GM18502 (cell line): ENCODE measurements around the gene TM7SF2.
"Not testable (repeated sequence)": the region's sequence is repeated elsewhere in the genome, so short reads cannot be mapped to it uniquely, and the experiment has no call there.

Source experiments
- ATAC-seq: cut with Tn5 transposase; IDR thresholded peaks from one replicate; pipeline ENCODE4 v1.9.1; 2021; ENCODE audit warnings: mild to moderate bottlenecking; ENCODE audit not compliant: unreplicated experiment, poor library complexity

The TM7SF2 gene

DNA sequence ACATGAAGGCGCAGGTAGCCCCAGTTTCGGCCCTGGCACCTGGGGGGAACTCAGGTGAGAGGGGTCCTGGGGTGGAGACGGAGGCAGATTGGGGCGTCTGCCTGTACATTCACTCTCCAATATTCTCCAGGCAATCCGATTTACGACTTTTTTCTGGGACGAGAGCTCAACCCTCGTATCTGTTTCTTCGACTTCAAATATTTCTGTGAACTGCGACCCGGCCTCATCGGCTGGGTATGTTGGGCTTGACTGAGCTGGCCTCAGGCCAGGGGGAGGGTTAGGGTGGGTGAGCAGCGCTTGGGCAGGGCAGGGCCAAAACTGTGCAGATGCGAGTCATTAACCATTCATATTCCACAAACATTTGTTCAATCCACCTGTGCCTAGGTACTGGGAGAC is 1.7 kb downstream of the TM7SF2 start:
- ATAC-seq, result no peak

DNA sequence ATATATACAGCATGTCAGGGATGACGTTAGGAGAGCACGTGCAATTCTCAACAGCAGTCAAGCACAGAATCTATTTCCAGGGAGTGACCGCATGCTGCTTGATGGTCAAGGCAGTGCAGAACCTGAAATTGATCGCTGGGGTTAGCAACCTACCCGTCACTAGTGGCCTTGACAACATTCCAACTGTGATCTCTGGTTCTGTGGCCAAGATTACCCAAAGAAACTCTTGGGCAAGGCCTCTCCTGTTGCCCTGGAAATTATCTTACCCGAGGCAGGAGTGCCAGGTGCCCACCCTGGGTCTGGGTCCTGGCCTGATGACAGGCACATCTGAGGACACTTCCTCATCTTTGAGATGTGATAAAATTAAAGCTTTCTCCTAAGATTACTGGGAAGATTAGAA is 2.2 kb downstream of the TM7SF2 start:
- ATAC-seq, result no peak

DNA sequence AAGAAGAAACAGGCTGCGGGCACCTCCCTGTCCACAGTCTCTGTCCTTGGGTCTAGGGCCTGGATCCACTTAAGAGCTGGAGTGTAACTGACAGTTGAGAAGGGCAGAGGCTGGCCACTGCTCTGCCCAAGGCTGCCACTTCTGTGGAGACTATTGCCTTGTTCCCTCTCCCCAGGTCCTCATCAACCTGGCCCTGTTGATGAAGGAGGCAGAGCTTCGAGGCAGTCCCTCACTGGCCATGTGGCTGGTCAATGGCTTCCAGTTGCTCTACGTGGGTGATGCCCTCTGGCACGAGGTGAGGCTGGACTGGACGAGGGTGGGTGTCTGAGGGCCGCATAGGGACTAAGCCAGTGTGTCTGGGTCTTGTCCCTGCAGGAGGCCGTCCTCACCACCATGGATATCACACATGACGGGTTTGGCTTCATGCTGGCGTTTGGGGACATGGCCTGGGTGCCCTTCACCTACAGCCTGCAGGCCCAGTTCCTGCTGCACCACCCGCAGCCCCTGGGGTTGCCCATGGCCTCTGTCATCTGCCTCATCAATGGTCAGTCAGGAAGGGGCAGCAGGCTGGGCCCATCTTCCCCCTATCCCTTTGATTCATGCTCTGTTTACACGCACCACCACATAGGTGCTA is 3.0 kb downstream of the TM7SF2 start:
- no peak for ATAC-seq

DNA sequence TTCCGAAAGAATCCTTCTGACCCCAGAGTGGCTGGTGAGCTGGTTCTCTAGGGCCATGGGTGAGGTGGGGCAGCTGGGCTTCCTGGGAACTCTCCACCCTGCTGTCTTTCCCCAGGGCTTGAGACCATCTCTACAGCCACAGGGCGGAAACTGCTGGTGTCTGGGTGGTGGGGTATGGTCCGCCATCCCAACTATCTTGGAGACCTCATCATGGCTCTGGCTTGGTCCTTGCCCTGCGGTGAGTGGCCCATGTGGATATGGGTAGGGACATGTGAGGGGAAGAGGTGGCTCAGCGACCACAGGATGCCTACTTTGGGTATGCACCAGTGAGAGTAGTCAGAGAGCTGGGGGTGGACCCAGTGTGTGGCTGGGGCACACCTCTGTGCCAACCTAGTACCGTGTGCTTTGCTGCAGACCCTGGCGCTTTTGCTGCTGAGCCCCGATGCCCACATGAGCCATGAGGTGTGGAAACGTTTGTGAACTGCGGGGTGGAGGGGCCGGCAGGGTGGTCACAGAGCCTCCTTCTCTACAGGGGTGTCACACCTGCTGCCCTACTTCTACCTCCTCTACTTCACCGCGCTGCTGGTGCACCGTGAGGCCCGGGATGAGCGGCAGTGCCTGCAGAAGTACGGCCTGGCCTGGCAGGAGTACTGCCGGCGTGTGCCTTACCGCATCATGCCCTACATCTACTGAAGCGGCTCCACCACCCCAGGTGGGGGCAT is 3.9 kb downstream of the TM7SF2 start:
- no peak for ATAC-seq

- ATAC-seq, result no peak
Measured at GRCh38 chr11:65116370-65117205, 4.9 kb downstream of the TM7SF2 start.

DNA sequence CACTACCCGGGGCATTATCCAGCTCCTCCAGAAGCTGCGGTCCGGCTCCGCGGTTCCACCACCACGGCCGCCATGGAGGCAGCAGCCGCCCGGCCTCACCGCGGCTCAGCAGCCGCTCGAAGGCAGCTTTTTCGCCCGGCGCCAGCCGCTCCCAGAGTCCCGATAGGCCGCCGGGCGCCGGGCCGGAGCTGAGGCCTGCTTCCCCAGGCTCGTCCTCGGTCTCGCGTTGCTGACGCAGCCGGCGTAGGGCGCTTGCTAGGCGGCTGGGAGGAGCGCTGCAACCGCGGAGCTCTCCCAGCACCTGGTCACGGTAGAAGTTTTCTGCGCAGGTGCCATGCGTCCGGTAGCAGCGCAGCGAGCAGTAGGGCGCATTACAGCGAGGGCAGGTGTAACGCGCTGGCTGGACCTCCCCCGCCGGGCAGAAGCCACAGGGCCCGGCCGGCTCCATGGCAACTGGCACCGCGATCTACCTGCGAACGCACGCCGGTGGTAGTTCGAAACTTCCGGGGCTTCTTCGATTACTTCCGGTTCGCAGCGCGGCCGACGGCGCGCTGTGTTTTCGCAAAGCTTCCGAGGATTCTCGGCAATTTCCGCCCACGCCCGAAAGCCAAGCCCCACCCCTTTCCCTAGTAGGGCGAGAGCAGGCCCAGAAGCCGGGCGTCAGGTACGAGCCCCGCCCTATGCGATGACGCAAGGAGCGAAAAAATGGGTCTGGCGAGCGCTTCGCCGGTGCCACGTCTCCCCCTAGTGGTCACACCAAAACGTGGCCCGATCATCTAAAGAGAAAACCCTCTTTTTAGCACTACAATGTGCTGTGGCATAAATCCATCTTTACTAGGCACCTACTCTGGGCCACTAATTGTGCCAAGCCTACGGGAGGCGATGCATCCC is 5.8 kb downstream of the TM7SF2 start, which contains the start of gene ZNHIT2:
TSS of gene ZNHIT2 (minus strand) at position 496 of the 891 bp plus-strand sequence. CDS start at position 448, 48 bp downstream.
- peak; percentile 65 for ATAC-seq

GRCh38 chr11:65118097-65118837 is 6.6 kb downstream of the TM7SF2 start:
- no peak for ATAC-seq

DNA sequence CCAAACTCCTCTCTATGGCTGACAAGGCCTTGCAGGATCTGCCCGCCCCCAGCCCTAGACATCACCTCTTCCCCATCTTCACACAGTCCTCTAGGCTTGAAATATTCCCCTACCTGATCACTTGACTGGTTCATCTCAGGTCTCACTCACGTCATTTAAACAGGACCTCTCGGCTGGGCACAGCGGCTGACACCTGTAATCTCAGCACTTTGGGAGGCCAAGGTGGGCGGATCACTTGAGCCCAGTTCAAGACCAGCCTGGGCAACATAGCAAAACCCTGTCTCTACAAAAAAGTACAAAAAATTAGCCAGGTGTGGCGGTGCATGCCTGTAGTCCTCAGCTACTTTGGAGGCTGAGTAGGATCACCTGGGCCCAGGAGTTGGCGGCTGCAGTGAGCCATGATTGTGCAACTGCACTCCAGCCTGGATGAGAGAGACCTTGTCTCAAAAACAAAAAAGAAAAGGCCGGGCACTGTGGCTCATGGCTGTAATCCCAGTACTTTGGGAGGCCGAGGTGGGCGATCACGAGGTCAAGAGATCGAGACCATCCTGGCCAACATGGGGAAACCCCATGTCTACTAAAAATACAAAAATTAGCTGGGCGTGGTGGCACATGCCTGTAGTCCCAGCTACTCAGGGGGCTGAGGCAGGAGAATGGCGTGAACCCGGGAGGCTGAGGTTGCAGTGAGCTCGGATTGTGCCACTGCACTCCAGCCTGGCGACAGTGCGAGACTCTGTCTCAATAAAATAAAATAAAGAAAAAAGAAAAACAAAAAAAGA is 7.4 kb downstream of the TM7SF2 start:
- ATAC-seq, result not testable (repeated sequence)

- no peak for ATAC-seq
Measured at GRCh38 chr11:65119670-65119995, 8.0 kb downstream of the TM7SF2 start.

GRCh38 chr11:65120831-65121230 is 9.2 kb downstream of the TM7SF2 start:
- ATAC-seq, result no peak

GRCh38 chr11:65121447-65121864 is 9.8 kb downstream of the TM7SF2 start:
- no peak for ATAC-seq

DNA sequence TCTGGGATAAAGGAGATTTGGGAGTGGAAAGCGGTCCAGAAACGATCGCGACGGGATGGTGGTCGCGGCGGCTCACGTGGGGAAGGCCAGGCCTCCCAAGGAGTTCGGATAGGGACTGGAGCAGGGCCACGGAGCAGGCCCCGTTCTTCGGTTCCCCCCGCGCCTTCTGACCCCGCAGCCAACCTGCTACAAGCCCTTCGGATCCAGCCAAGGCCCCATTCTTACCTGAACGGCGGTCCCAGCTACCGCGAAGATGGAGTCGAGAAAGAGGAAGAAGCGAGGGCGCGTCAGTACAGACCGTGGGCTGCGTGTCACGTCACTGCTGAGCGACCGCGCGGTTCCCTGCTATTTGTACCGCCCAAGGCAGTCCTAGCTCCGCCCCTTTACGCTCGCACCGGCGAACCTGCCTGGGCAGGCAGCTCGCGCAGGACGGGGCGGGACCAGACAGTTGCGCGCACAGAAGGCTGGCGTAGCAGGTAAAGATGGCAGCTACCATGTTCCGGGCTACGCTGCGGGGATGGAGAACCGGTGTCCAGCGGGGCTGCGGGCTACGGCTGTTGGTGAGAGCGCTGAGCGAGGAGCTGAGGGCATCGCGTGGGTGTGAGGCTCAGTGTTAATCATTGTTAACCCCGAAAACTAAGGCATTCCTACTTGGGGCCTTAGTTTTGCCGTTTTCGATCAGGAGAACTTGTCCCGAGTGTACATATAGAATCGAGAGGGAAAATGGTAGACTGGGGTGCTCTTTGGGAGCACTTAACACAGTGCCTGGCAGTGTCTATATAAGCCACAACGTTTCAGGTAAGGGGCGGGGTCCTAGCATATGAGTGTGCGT is 10.4 kb downstream of the TM7SF2 start, which contains the start of the genes FAU and MRPL49:
TSS of gene FAU (minus strand) at position 270 of the 832 bp plus-strand sequence. CDS start 321 bp downstream, outside the sequence.
TSS of gene MRPL49 (plus strand) at position 457 of the 832 bp plus-strand sequence. CDS start at position 483, 26 bp downstream.
- ATAC-seq, result peak; percentile 73

DNA sequence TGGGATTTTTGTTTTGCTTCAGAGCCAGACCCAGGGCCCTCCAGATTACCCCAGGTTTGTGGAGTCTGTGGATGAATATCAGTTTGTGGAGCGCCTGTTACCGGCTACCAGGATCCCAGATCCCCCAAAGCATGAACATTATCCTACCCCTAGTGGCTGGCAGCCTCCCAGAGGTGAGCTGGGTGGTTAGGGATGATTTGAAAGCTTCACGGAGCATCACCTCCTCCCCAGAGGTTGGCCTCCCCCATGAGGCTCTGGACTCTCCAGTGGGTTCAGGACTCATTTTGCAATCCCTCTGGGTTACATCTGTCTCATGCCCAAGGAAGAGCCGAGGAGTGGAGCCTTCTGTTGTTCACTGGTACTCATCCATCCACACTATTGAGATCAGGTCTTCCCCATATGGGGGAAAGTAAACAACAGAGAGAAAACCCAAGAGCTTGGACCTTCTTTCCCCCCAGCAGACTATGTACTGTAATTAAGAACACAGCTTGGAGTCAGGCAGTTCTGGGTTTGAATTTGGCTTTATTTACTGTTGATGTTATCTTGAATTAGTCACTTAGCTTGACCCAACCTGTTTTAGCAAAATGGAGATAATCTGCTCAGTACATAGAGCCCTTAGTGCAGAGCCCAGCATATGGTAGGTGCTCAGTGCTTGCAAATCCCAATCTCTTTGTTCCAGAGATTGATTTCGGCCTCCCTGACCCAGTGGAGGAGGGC is 13.0 kb downstream of the TM7SF2 start:
- no peak for ATAC-seq

DNA sequence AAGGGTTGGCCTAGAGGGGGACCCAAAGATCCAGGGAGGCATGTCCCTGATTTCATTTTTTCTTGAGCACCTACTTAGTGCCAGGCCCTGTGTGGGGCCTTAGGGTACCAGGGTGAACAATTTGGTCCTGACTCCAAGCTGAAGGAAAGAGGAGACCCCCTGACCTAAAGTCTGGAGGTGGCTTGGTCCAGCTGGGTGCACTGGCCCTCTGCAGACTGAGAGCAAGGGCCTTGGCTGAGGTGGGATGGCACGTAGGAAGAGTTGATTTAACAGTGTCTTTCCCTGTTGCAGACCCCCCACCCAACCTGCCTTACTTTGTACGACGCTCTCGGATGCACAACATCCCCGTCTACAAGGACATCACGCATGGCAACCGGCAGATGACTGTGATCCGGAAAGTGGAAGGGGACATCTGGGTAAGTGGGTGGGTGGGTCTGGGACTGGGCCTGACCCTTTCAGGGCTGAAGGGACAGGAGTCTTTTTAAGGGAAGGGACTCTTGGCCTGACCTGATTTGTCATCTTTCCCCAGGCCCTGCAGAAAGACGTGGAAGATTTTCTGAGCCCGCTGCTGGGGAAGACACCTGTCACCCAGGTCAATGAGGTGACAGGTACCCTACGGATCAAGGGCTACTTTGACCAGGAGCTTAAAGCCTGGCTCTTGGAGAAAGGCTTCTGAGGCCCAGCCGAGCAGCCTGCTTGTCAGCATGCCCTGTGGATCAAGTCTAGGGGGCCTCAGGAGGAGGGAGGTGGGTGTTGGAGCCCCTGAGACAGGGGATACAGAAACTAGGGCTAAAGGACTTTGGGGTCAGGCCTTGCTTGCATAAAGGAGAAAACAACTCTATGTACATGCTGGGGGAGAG is 13.8 kb downstream of the TM7SF2 start:
- no peak for ATAC-seq

DNA sequence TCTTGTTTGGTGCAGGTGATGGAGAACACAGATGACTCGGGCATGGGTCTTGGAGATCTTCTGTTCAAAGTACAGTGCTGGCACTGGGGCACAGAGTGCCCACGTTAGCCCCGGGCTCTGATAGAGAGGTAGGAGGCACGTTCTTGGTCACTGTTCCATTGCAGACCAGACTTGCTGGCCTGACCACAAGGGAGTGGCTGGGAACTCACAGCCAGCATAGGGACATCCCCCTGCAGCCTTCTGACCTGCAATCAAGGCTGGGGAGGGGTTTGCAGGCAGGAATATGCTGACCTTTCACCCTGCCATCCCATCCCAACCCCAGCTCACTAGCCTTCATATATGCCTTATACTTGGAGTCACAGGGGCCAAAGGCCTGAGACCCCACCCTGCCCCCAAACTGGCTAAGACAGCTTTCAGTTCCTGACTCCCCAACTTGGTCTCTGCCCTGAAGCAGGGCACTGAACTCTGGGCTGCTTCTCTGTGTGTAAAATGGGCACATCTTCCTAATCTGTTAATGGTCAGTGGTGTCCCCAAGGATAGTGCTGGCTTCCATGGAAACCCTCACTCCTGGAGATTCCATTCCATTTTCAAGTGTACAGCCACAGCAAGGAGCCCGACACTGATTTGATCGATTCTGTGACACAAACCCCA is 15.1 kb downstream of the TM7SF2 start:
- no peak for ATAC-seq
